Endothelial cell of umbilical vein (primary cell): Measurements from ENCODE around the gene C5AR1. TPM values are rescaled to one million over a fixed set of nuclear protein-coding genes. Genes with fewer than 3 reads are reported as not detected.

Experiments used
- BruUV-seq: library from RNA; stranded (reverse); fragments of 400-500 nt; replicated peaks from 2 replicates; lab custom pipeline; 2021; lab: Mats Ljungman, UMichigan
- CTCF ChIA-PET: fragments of 300-600, 350-600 bp; sonication (Branson Sonifier 250); formaldehyde crosslinking; loops from one replicate; lab custom pipeline; 2021; ENCODE audit warnings: antibody characterized with exemption, inconsistent platforms; lab: Charles Lee
- POLR2A ChIA-PET: fragments of 300-600, 350-600 bp; sonication (Branson Sonifier 250); formaldehyde crosslinking; loops from one replicate; lab custom pipeline; 2021; ENCODE audit warnings: antibody characterized with exemption, inconsistent platforms; lab: Charles Lee
- DNase-seq: peaks from one replicate; pipeline ENCODE4 v3.0.0-alpha.2; 2011; ENCODE audit warnings: low read depth, low spot score
- FAIRE-seq: peaks from 2 replicates; lab custom pipeline; 2011; peaks lifted over from hg19 to GRCh38; lab: Jason Lieb, UNC
- H2AFZ ChIP-seq: 2 replicates; pipeline ENCODE4 v1.6.0; 2012; ENCODE audit warnings: low read depth, low read length, control low read depth, inconsistent platforms
- H3K27ac ChIP-seq: 2 replicates; pipeline ENCODE4 v1.5.1; 2011; ENCODE audit warnings: low read depth, mild to moderate bottlenecking, control low read depth, low read length, moderate library complexity; ENCODE audit not compliant: insufficient read depth
- H3K27me3 ChIP-seq, 2 experiments: 2 replicates each; pipeline versions ENCODE4 v1.6.0 to v1.6.1; 2011; ENCODE audit warnings: low read length in 2 of 2, mixed read lengths in 1 of 2; ENCODE audit not compliant: control insufficient read depth in 2 of 2, insufficient read depth in 2 of 2
- H3K36me3 ChIP-seq, 2 experiments: 2 replicates in 1 of 2; 3 replicates in 1 of 2; pipeline ENCODE4 v1.5.1; 2011; ENCODE audit warnings: low read length in 2 of 2, mild to moderate bottlenecking in 1 of 2, moderate library complexity in 1 of 2; ENCODE audit not compliant: control insufficient read depth in 2 of 2, insufficient read depth in 2 of 2; ENCODE audit errors: extremely low read depth in 1 of 2
- H3K4me1 ChIP-seq: 3 replicates; pipeline ENCODE4 v1.5.1; 2011; ENCODE audit warnings: mild to moderate bottlenecking, low read length; ENCODE audit not compliant: control insufficient read depth, insufficient read depth; ENCODE audit errors: extremely low read depth
- H3K4me2 ChIP-seq: 2 replicates; pipeline ENCODE4 v1.6.1; 2011; ENCODE audit warnings: low read length, control low read depth, mixed read lengths; ENCODE audit not compliant: insufficient read depth
- H3K4me3 ChIP-seq, 3 experiments: fragments of 200-600 bp in 1 of 3; sonication (generic), shearing (Covaris generic) in 1 of 3; replicated peaks in 1 of 3; 2 replicates each; pipeline ENCODE4 v1.5.1; 2011 to 2016; ENCODE audit warnings: control low read depth in 3 of 3, low read length in 3 of 3, mild to moderate bottlenecking in 2 of 3, inconsistent platforms in 1 of 3, low read depth in 1 of 3, moderate library complexity in 1 of 3; ENCODE audit not compliant: insufficient read depth in 1 of 3
- H3K79me2 ChIP-seq: 2 replicates; pipeline ENCODE4 v1.6.0; 2012; ENCODE audit warnings: low read length, inconsistent platforms; ENCODE audit not compliant: control insufficient read depth, insufficient read depth
- H3K9ac ChIP-seq: replicated peaks from 2 replicates; pipeline ENCODE3; 2011; ENCODE audit warnings: low read length, control low read depth; ENCODE audit not compliant: insufficient read depth; ENCODE audit errors: extremely low read depth
- H3K9me1 ChIP-seq: replicated peaks from 3 replicates; pipeline ENCODE4 v1.6.0; 2011; ENCODE audit warnings: mild to moderate bottlenecking, low read length; ENCODE audit not compliant: control insufficient read depth, insufficient read depth; ENCODE audit errors: extremely low read depth
- H3K9me3 ChIP-seq: replicated peaks from 2 replicates; pipeline ENCODE4 v1.5.1; 2012; ENCODE audit warnings: low read length, inconsistent platforms; ENCODE audit not compliant: control insufficient read depth, insufficient read depth
- H4K20me1 ChIP-seq: replicated peaks from 2 replicates; pipeline ENCODE3; 2011; ENCODE audit warnings: mild to moderate bottlenecking, low read length; ENCODE audit not compliant: control insufficient read depth, insufficient read depth; ENCODE audit errors: extremely low read depth
- CTCF ChIP-seq, 2 donors: IDR thresholded peaks; 1 replicate in 1 of 2; 2 replicates in 1 of 2; pipeline ENCODE4 v1.5.1; 2011; ENCODE audit warnings: low read length in 2 of 2, mild to moderate bottlenecking in 2 of 2, moderate library complexity in 2 of 2, control low read depth in 1 of 2, inconsistent platforms in 1 of 2, low read depth in 1 of 2; ENCODE audit not compliant: insufficient read depth in 1 of 2; ENCODE audit errors: extremely low read depth in 1 of 2
- EZH2 ChIP-seq: IDR thresholded peaks from 2 replicates; pipeline ENCODE4 v1.6.1; 2012; ENCODE audit warnings: borderline replicate concordance, low read depth, mild to moderate bottlenecking, moderate library complexity, low read length, inconsistent platforms; ENCODE audit not compliant: severe bottlenecking
- FOS ChIP-seq: IDR thresholded peaks from 2 replicates; pipeline ENCODE4 v1.6.1; 2011; ENCODE audit warnings: mild to moderate bottlenecking, low read length, moderate library complexity, borderline replicate concordance; ENCODE audit not compliant: insufficient read depth
- GATA2 ChIP-seq: IDR thresholded peaks from 2 replicates; pipeline ENCODE4 v1.7.0; 2011; ENCODE audit warnings: low read depth, mild to moderate bottlenecking, moderate library complexity, mixed read lengths, low read length; ENCODE audit not compliant: insufficient read length, insufficient read depth
- JUN ChIP-seq: IDR thresholded peaks from 2 replicates; pipeline ENCODE4 v1.6.1; 2011; ENCODE audit warnings: borderline replicate concordance, low read depth; ENCODE audit not compliant: insufficient read length, insufficient read depth
- MYC ChIP-seq: IDR thresholded peaks from one replicate; pipeline ENCODE4 v1.6.1; 2011; ENCODE audit warnings: mild to moderate bottlenecking, low read depth, low read length
- POLR2A ChIP-seq: IDR thresholded peaks from 2 replicates; pipeline ENCODE4 v1.6.1; 2012; ENCODE audit warnings: low read depth, mild to moderate bottlenecking, control low read depth, low read length
- POLR2AphosphoS5 ChIP-seq: IDR thresholded peaks from 2 replicates; pipeline ENCODE4 v1.6.1; 2012; ENCODE audit warnings: low read depth, mild to moderate bottlenecking, control low read depth, low read length, moderate library complexity; ENCODE audit not compliant: insufficient read depth
- dilution Hi-C: fragments of 300-500 bp; cut with MboI; formaldehyde crosslinking; loops from one replicate; pipeline ENCODE4 v1.15.0; 2019; ENCODE audit warnings: low sequenced_read_pairs; ENCODE audit not compliant: extremely low pct_ligation_motif_present
- intact Hi-C: fragments of 100-400 bp; cut with micrococcal nuclease; formaldehyde crosslinking; loops from one replicate; pipeline ENCODE4 v1.10.0; 2022
- polyA plus RNA-seq, 4 experiments: library from polyadenylated mRNA; depleted of rRNA in 3 of 4; stranded (reverse) in 3 of 4; unstranded in 1 of 4; fragments of >200 nt; gene quantifications; 2 replicates each; pipeline versions ENCODE4 v1.2.1 to v1.2.3, GENCODE V29; 2011 to 2012; ENCODE audit warnings: missing spikeins in 1 of 4
- total RNA-seq: library from RNA; stranded (reverse); gene quantifications from 2 replicates; pipeline ENCODE4 v1.2.3, GENCODE V29; 2021

Gene C5AR1
- total and polyA plus RNA-seq, 2 donors (not counting 3 experiments of a cell fraction or from before 2014, with no cell fraction given), result 0.11 to 0.49 TPM

GRCh38 chr19:47268028-47268427 is 41.6 kb upstream of the C5AR1 start:
- POLR2A ChIA-PET, result interaction anchor here (0.7 kb wide), 1 partner anchor 11 kb away, joined by 3 read pairs; no protein-coding TSS in a partner anchor
- dilution Hi-C loops, result no loop called here
- Histone ChIP-seq H3K4me3 (no peak overlapping the region), H3K4me1 (peaks cover 3% of the 10 kb centered on the region), H3K9me1 (no peaks in the 10 kb centered on the region), H2AFZ (no peak overlapping the region), H3K36me3 (peaks cover 0 to 35% of the 10 kb centered on the region in 2 experiments), H4K20me1 (no peaks in the 10 kb centered on the region), H3K9me3 (no peaks in the 10 kb centered on the region), H3K27ac (no peak overlapping the region), H3K4me2 (no peak overlapping the region), H3K79me2 (no peaks in the 10 kb centered on the region), H3K27me3 (no peaks in the 10 kb centered on the region), H3K9ac (no peak overlapping the region)
- FAIRE-seq (no peak), DNase-seq (no peak)
- TF ChIP-seq JUN (no peak), POLR2A (no peak), EZH2 (no peak), POLR2AphosphoS5 (no peak)
- no TSS peak for BruUV-seq
- CTCF ChIA-PET, result no interaction called here
- intact Hi-C loops, result no loop called here

- Histone ChIP-seq H3K9me3 (no peaks in the 10 kb centered on the region), H3K79me2 (no peaks in the 10 kb centered on the region), H3K36me3 (peaks cover 0 to 32% of the 10 kb centered on the region in 2 experiments), H2AFZ (no peak overlapping the region), H3K27ac (no peak overlapping the region), H3K27me3 (no peaks in the 10 kb centered on the region), H3K4me3 (no peak overlapping the region), H4K20me1 (no peaks in the 10 kb centered on the region), H3K4me1 (peaks cover 8% of the 10 kb centered on the region), H3K9ac (no peak overlapping the region), H3K9me1 (no peaks in the 10 kb centered on the region), H3K4me2 (no peak overlapping the region)
- dilution Hi-C loops, result no loop called here
- ChIA-PET POLR2A (no interaction called here), CTCF (no interaction called here)
- no peak for TF ChIP-seq FOS
- TF ChIP-seq JUN, result no peak
- TF ChIP-seq MYC, result no peak
- no peak for TF ChIP-seq CTCF (IDR thresholded peaks at IDR 0.05; ENCODE audit: extremely low read depth in 1 of 2, insufficient read depth in 1 of 2, low read depth in 1 of 2, low read length in 2 of 2)
- TF ChIP-seq GATA2, result no peak
- TF ChIP-seq EZH2, result no peak
- BruUV-seq, result no TSS peak
- DNase-seq, result no peak
- intact Hi-C loops, result no loop called here
- FAIRE-seq, result no peak
Measured at GRCh38 chr19:47269596-47269995, 40.1 kb upstream of the C5AR1 start.
